GM19351 (cell line): ENCODE results near the gene SELP.

Source experiments
- ATAC-seq: cut with Tn5 transposase; IDR thresholded peaks from one replicate; pipeline ENCODE4 v1.9.1; 2021; ENCODE audit warnings: mild to moderate bottlenecking, moderate library complexity; ENCODE audit not compliant: unreplicated experiment

The SELP gene

DNA sequence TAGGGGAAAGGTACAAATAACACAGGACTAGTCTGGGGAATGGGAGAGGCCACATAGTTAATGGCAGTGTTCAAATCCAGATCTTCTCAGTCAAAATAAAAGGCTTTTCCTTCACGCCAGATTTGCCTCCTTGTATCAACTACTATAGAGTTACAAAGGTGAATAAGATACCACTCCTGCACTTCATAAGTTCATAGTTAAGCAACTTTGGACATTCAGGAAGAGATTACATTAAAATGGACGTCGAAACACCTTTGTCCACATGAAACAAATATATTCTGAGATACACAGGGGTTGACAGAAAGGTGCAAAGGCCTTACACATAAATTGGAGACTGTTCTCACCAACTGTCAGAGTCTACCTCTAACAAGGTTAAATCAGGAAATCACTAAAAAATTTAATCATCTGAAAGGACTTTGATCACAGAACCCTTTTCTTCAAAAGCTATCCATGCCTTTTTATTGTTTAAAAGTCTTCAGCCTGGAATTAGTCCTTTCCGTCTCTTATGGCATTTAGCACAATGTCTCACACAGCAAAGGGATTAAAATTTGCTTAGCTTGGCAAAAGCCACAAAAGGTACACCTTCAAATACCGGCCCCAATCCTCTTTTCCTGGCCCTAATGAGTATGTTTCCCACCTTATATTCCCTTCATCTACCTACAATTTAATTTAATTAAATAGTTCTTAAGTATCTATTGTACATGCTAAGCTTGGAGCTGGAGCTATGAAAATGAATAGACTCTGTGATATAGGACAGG, 51.8 kb downstream of the SELP start:
- no peak for ATAC-seq

DNA sequence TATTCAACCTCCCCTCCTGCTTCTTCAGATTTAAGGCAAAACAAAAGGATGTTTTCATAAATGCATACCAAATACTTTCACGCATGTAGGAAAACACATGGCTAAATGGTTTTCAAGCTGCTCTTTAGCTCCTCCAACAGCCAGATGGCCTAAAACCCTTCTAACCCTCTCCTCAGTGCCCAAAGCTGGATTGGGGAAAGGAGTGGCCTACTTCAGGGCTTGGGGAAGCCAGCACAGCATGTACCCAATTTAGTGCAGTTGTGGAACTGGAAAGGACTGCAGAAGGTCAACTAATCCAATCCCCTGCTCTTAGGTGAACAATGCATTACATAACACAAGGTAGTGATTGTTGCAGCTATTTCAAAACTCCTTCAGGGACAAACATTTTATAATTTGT, 53.0 kb downstream of the SELP start:
- ATAC-seq, result no peak

DNA sequence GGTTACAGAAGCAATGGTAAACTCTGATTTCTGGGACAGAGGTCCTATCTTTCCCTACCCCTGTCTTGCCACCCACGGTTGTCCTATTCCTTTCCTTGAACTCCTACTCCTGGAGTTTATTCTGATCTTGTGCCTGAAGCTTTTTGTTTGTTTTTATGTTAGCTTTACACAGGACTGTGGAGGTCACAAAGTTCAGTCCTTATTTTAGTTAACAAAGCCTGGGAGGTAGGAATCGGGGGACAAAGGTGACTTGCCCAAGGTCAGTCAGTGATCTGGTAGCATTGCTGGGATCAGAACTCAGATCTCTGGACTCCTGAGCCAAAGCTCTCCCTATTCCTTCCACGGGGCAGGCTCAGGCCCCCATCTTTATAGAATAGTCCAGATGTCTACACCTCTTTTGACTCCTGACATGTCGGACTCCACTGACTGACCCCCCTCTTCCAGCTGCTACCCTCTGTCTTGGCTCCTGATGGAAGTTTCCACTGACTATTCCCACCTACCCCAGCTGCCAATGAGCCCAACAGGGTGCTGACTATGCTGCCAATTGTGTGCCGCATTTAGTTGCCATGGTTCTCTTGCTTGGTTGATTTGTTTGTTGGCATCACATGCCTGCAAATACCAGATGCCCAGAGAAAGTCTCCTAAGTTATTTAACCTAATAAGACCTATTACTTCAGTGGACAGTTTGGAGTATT, 53.5 kb downstream of the SELP start:
- ATAC-seq, result no peak

DNA sequence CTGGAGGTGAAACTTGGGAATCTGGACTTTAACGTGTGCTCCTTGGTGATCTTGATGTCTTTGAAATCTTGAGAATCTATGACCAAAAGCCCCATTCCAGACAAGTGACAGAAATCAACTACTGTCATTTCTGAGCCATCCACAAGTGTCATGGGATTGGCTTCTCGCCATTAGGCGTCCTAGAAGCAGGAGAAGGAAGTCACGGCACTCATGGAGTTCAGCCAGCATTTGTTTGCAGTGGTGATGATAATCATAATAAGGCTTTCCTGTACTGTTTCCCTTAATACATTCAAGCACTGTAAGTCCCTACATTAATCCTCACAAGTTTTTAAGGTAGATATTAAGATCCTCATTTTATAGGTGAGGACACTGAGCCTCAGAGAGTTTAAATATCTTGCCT, 55.6 kb downstream of the SELP start:
- ATAC-seq, result no peak

DNA sequence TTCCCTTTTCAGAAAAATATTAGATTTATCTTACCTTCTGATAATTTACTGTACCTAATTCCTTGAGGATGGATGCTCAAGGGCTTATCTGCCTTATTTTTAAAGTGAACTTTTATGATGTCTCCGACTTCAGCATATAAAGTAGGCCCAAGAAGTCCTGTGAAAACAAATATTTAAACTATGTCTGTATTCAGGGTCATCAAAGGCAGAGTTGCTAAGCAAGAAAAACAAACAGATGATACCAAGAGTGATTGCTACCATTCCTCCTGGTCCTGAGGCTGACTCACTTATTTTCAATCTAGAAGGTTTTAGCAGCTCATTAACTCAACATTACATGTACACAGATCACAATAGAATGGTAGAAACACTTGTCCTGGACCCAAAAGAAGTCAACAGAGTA, 57.7 kb downstream of the SELP start:
- ATAC-seq, result no peak

DNA sequence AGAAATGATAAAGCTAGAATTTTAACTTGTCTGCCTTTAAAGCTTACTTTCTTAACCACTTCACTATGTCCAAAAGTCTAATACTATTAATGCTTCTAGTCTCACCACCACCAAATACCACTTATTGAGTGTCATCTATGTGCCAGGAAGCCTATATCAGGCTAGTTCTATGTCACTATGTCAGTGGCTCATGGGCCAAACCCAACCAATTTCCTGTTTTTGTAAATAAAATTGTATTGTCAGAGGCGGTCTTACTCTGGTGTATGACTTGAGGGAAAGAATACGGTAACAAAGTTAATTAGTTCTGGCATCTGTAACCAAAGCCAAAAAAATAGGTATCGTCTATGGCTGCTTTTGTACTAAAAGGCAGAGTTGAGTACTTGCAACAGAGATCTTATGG, 58.5 kb downstream of the SELP start:
- no peak for ATAC-seq

DNA sequence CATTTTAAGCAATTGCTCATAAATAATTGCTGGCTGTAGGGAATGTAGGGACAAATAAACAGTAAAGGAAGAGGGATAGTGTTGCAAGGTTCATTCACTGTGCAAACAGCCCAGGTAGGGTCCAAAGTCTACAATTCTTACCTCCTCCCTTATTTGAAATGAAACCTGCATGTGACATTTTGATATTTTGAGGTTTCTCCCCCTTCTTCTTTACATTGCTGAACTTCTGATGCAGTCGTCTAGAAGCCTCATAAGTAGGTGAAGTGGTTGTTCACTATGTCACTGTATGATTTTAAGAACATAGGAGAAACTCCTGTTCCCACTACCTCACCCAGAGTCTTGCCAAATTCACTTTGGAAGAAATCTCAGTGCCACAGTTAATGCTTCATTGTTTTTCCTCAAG, 59.8 kb downstream of the SELP start:
- no peak for ATAC-seq

DNA sequence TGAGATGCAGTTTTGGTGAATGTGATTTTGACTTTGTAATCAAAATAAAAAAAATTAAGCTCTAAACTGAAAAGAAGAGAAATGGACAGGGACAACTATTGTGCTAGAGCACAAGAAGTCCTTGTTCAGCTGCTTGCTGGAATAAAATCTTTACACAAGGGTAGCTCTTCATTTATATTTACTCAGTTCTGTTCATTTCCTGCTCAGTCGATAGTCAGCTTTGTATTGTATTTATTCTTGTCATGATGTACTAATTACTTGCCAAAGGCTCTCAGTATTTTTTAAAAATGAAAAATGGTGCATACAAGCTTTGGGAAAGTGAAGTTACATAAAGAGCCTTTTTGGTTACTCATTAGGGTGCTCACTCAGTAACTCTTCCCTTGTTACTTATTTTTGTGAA, 61.4 kb downstream of the SELP start:
- no peak for ATAC-seq

DNA sequence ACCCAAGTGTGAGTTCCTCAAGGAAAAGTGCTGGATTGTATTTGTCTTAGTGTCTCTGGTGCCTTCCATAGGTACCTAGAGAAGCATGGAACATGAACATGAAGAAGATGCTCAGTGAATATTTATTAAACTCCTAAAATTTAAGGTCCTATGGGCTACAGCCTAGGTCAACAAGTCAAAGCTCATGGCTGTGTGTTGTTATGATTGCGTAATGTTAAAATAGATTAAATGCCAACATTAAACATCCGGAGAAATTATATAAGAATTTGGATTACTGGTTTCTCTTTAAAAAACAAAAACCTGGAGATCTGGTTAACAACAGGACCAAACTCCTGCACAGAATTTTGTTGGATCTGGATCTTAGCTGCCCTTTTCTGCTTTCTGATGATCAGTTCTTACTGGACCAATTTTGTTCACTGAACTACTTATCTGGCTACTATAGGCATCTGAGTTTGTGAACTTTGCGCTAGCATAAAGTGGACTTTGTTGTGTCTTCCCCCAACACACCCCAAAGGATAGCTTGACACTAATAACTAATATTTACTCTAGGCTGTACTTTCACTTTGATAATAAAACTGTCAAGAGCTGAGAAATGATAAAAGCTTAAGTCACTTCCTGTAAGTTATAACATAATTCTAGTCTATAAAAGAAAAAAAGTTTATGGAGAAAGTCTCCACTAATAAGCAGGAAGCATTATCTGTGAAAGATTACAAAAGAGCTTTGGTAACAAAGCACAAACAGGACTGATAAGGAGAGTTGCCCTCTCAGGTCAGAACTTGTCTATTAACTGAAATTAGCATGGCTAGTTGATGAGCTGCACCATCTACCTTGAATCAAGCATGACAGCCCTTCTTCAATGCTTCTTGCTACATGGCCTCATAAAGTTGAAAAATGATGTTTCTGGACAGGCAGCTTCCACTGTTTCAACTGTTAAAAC, 64.3 kb downstream of the SELP start:
- ATAC-seq, result no peak

DNA sequence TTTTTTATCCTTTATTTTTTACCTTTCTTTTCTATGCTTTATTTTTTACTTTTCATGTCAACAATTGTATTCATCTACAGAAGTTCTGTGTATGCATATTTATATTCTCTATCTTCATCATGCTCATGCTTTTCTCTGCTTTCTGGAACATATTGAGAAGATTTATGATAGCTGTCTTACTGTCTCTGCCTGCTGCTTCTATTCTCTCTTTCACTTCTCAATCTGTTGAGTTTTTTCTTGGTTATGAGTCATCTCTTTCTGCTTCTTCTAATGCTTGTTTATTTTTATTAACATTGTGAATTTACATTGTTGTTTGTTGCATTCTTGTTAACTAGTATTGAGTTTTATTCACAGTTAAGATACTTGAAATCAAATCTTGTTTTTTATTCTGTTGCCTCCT, 66.3 kb downstream of the SELP start:
- ATAC-seq, result no peak

DNA sequence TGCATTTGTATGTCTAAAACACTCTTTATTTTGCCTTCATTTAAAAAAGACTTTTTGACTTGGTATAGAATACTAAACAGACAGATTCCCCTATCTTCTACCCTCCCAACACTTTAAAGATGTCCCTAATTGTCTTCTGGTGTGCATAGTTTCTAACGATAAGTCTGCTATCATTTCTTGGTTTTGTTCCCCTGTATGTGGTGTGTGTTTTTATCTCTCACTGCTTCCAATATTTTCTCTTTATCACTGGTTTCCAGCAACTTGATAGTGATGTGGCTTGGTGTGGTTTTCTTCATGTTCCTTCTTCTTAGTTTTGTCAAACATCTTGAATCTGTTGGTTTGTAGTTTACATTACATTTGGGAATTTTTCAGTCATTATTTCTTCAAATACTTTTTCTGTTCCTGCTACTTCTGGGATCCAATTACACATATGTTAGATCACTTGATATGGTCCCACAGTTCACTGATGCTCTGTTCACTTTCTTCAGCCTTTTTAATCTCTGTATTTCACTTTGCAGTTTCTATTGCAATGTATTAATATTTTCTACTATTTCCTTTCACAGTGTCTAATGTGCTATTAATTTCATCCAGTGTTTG, 66.8 kb downstream of the SELP start:
- ATAC-seq, result no peak

DNA sequence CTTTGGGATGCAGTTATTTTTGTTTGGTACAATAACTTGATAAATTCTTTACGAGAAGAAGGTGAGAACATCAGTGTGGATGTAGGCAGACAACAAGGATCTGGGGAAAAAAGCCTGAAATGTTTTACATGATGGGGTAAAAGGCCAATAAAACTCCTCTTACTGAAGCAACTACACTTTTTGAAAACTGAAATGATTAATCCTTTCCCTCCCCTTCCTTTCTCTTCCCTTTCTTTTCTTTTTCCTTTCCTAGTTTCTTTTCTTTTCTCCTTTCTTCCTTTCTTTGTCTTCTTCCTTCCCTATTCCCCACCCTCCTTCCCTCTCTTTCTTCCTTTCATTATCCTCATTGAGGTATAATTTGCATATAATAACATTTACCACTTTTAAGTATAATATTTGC, 68.2 kb downstream of the SELP start:
- ATAC-seq, result no peak

DNA sequence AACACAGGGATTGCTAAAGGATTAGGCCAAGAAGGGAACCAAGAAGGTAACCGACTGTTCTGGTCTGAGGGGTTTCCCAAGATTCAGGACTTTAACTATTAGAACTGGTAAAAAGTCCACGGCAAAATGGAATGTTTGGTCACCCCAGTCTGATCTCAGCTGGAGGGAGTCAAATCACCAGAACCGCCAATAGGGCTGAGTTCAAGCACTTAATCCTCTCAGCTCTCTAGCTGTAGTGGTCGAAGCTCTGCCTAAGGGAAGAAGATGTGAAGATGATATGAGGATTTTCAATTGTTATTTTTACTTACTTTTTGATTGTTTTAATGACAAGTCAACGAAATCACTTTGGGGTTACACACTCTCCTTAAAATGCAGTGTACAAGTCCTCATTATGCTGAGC, 72.8 kb downstream of the SELP start:
- no peak for ATAC-seq

DNA sequence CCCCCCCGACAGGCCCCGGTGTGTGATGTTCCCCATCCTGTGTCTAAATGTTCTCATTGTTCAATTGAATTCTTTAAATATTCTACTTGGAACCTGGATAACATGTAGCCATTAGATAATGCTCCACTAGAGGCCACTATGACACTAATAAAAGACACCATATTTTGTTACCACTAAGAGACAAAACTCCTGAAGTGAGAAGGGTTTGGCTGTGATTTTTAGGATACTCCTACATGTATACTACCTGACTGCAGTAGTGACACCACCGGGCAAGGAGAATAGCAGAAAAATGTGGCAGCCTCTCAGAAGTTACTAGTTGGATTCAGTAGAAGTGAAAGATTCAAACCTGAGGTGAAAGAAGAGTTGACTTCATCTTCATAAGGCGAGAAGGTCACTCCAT, 79.6 kb downstream of the SELP start:
- peak; percentile 65 for ATAC-seq

DNA sequence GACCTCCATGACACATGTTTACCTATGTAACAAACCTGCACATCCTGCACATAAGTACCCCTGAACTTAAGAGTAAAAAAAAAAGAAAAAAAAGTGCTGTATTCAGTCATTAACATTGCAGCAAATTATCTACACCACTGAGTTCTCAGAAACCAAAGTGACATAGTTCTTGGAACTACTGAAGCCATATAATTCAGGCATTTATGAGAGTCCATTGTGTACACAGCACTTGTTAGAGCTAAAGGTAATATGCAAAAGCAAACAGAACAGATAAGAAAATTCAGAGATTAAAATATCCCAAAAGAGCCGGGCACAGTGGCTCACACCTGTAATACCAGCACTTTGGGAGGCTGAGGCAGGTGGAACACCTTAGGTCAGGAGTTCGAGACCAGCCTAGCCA, 81.6 kb downstream of the SELP start:
- ATAC-seq, result no peak

DNA sequence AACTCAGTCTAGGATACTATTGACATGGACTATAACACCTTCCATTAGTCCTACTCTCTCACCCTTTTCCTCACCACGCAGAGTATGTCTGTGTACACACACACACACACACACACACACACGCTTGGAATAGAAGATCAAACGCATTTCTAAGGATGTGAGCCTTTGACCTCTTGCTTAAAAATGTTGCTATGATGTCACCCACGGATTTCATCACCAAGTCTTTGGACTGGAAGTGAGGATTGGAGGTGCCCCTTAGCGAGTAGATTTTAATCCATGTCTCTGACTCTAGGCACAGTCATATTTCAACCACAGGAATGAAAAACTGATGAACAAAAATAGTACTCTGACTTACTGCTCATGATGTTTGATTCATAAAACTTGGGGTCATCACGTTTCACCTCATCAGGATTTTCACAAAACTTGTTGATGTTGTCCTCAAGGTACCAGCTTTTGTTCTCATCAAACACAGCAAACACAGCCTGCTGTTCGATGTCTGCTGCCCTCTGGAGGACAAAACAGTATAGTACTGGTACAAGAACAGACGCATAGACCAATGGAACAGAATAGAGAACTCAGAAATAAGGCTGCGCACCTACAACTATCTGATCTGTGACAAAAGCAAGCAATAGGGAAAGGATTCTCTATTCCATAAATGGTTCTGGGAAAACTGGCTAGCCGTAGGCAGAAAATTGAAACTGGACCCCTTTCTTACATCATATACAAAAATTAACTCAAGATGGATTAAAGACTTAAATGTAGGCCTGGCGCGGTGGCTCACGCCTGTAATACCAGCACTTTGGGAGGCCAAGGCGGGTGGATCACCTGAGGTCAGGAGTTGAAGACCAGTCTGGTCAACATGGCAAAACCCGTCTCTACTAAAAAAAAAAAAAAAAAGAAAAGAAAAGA, 83.6 kb downstream of the SELP start:
- peak; percentile 77 for ATAC-seq

DNA sequence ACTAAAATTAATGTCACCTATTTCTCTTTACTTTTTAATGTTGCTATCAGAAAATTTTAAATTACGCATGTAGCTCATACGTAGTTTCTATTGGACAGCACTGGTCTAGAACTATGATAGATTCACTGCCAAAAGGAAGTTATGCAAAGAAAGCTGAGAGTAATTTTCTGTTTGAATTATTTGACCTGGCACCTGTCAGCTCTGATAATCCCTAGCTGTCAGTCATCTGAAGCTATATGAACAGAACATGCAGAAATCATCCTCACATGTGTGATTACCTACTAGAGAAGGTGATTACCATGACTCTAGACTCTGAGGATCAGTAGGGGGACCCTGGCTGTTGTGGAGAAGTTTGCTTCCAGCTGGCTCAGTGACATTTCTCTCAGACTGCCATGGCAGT, 84.5 kb downstream of the SELP start:
- no peak for ATAC-seq

DNA sequence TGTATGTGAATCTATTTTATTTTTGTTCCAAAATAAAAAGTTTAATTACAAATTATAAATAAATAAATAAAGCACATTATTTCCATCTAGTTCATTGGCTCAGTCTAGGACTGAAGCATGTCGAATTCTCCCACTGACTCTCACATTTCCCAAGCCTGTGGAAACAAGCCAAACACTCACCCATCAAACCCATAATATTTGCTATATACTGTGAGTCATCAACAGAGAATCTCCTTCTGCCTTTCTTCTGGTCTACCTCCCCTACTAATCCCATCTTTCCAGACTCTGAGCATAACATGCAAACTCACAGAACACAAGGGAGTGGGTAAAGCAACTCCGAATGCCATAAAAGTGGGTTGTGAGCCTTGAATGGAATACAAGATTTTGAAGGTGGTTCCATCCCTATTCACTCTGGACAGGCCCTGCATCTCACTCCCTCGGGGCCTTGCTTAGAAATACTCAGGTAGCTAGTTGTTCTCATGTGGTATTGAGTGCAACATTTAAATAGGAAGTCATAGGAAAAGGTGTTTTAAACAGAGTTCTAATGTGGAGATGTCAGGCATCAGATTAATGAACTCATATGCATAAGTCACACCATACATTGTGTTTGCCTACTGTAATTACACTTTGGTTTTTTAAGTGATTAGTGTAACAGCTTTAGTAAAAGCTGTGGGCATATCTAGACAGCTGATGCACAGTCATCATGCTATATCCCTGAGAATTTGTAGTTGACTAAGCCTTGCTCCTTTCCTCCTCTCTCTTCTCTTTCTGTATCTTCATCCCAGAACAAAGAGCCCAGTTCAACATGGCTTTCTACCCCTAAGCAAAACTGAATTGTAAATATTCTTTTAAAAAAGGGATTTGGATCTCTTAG, 90.7 kb downstream of the SELP start:
- ATAC-seq, result no peak
